ENCODE data around the gene ALK.

GRCh38 chr2:29281086-29281915, 640.1 kb downstream of the ALK start:
- TF ChIP-seq CTCF (conservative IDR thresholded peaks at IDR 0.05; ENCODE audit: low read depth, low read length) (no peak), EZH2 (IDR thresholded peaks at IDR 0.05; ENCODE audit: low read length, unreplicated experiment) (no peak), EZH2phosphoT487 (IDR thresholded peaks at IDR 0.05; ENCODE audit: borderline replicate concordance, low read length) (no peak)
